NCI-H1417 (cell line): ENCODE results near the gene PPP1R14D.

ENCODE experiments used
- DNase-seq, 3 experiments: peaks; one replicate each; lab custom pipeline; 2025; lab: John Stamatoyannopoulos, UW

The PPP1R14D gene

DNA sequence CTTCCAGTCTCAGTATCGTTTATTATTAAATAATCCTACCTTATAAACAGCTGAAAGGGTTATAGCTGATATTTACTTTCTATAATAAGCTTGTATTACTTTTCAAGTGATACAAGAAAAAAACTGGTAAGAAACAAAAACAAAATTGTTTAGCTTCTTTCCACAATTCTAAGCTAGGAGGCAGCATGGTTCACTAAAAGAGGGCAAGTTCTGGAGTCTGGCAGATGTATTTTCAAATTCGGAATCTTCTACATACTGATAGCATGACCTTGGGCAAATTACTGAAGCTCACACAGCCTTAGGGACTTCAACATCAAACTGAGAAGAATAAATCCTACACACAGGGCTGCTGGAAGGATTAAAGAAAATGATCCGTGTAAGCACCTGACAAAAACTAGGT is 43.3 kb downstream of the PPP1R14D start:
- DNase-seq: peak in 1 of 3 experiments; percentile 3

DNA sequence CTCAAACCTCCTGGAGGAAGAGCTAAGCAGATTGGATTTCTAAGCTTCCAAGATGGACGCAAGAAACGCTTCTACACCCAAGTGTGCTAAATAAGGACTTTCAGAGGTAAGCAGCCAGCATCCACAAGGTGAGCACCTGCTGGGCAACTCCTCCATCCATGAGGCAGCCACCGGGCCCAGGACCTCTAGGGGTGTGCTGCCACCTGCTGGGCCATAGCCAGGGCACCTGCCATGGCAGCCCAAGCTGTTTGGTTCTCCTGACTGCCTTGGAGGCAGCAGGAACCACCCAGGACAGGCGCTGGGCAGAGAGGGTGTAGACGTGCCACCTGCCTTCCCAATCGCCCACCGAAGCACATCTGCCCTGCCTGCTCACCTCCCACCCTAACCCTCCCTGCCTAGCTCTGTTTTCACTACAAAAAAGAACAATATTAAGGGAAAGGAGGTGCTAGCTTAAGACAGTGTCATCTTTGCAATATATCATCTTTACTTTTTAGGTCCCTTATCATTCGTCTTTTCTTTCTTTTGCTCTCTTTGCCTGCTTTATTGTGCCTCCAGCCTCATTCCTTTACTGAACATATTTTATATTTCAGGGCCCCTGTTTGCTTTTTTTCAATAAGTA is 45.8 kb downstream of the PPP1R14D start:
- DNase-seq: peak; percentile 47 to 80 (median 65)

DNA sequence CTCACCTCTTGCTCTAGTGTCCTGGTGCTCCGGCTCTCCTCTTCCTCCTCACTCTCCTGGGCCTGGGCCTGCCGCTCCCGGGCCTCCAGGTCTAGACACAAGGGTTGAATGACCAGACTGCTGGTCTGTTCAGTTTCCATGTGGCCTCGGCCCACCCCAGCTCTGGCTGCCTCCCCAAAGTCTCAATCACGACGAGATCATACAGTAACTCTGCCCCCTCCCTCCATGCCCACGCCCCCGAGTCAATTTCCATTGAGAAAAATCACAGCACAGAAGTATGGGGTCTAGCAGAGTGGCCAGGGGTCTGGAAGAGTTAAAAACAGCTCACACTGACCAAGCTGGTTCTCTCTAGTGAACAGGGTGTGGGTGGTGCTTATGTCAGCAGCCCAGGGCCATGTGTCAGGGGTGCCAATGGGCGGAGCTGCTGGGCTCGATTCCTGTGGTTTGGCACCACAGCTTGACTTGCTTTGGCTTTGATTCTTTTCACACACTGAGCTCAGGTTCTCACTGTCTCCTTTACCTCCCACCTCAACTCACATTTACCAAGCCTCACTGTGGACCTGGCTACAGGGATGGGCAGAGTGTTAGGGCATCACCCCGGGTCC is 51.9 kb downstream of the PPP1R14D start:
- no peak for DNase-seq

DNA sequence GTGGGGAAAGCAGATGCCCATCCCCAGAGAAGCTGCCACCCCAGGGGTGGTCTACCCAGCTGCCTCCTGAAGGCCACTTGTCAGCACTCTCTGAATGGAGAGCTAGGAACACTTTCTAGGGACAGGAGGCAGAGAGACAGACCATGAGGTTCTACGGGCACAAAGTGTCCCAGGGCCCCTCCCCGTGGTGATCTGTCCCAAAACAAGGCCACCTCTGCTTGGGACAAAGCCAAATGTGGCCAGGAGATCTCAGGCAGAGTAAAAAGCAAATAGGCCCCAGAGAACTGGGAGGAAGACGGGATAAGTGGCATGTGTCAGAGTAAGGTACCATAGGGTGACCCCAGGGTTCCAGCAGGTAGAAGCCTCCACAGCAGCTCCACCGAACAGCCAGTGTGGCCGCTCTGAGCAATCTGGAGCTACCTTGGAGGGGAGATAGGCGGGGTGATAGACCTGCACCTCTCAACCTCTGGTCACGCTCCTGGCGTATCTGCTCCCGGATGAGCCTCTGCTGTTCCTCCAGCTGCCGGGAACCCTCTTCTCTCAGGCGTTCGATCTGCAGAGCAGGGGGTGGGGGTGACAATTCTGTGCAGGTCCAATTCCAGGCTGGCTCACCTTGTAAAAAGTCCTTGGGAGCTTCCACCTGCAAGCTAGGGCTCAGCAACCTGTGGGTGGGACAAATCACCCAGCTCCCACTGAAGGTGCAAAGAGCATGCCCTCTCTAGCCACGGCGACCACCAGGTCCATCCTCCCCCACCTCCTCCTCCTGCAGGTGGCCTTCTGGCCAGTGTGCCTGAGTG is 52.6 kb downstream of the PPP1R14D start:
- DNase-seq: no peak

DNA sequence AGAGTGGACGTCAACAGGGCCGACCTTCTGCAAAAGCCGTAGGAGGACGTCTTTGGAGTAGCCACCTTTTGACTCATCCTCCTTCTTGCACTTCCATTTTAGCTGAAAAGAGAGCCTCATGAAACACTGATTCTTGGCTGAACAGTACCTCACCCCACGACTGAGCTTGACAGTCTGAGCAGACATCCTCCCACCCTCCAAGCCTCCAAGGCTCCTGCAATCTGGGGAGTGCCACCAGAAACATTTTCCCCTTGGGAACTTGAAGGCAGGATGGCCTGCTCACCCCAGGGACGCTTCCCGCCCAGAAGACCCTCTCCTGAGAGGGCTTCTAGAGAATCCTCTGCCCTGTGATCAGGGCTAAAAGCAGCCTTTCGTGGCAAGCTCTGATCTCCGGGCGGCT is 53.5 kb downstream of the PPP1R14D start:
- no peak for DNase-seq

DNA sequence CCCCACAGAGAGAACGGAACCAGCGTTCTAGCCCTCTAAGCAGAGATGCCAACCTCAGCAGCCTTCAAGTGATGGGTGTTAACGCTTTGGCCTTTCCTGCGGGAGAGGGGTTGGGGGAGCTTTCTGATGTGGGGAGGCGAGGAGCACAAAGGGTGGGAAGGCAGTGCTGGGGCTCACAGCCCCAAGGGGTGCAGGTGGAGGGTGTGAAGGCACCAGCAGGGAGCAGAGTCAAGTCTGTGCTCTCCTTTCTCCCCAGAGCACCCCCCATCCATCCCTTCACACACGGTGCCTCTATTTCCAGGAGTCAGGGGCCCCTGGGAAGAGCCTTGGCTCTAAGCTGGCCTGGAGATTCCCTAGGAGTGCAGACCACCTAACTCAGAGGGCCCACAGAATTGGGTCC is 54.6 kb downstream of the PPP1R14D start:
- DNase-seq: no peak

DNA sequence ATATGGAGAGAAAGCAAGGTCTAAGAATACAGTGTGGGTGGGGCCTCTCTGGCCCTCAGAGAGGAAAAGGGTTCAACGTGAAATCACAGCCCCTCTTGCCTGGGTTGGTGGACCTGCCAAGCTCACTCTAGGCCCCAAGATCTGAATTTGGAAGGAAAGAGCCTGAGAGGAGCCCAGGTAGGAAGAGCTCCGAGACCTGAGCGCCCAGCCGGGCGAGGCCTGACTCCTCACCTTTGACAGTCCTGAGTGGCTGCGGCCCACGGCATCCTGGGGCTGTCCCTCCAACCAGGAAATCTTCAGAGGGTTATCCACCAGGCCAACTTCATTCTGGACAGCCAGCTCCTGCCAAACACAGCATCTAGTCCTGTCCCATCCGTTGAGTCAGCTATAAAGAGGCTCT is 55.0 kb downstream of the PPP1R14D start:
- DNase-seq: no peak

DNA sequence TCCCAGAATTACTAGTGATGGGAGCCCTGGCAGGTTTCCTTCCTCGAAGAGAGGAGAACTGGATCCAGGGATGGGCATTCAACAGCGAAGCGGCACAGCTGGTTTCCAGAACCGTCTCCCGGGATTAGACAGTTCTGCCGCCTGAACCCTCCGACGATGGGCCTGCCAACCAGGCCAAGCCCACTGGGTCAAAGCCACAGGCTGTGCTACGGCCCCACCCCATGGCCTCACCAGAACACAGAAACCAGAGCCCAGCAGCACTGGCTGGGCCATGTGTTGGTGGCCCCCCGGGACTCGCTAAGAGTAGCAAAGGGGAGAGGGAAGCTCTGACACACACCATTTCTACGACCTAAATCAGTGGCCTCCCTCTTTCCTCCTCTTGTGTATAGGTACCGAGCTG is 56.5 kb downstream of the PPP1R14D start:
- DNase-seq: no peak

DNA sequence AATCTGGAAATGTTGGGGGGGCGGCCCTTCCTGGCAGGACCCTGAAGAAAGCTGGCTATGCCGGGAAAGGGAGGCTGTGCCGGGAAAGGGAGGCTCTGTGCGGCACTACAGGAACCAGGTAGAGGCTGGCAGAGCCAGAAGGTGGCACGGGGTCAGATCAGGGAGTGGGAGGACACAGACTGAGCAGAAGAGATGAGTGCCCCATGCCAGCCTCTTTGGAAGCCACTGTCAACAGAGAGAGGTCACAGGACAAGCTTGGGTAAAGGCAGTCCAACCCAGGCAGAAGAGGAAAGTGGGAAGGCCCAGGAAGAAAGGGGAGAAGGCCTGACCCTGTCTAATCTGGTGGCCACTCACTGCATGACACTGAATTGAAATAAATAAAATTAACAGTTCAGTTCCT is 57.3 kb downstream of the PPP1R14D start:
- no peak for DNase-seq

DNA sequence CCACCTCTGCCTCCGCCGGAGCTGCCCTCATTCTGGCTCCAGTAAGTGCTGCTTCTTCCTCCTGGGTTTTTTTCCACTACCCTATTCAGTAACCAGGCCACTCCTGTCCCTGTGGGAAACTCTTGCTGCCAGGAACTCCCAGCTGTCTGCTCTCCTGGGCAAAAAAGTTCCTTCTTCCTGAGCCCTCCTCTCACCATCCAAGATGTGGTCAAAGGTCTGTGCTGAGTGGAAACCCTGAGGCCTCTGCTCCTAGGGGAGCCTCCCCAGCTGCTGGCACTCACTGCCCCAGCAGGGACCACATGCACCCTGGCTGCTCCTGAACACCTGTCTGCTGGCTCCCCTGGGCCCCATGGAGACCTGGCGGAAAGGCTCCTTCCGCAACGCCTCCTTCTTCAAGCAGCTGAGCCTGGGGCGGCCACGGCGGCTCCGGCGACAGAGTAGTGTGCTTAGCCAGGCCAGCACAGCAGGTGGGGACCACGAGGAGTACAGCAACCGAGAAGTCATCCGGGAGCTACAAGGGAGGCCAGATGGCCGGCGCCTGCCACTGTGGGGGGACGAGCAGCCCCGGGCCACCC is 58.3 kb downstream of the PPP1R14D start:
- DNase-seq: peak; percentile 65 to 82 (median 70)

DNA sequence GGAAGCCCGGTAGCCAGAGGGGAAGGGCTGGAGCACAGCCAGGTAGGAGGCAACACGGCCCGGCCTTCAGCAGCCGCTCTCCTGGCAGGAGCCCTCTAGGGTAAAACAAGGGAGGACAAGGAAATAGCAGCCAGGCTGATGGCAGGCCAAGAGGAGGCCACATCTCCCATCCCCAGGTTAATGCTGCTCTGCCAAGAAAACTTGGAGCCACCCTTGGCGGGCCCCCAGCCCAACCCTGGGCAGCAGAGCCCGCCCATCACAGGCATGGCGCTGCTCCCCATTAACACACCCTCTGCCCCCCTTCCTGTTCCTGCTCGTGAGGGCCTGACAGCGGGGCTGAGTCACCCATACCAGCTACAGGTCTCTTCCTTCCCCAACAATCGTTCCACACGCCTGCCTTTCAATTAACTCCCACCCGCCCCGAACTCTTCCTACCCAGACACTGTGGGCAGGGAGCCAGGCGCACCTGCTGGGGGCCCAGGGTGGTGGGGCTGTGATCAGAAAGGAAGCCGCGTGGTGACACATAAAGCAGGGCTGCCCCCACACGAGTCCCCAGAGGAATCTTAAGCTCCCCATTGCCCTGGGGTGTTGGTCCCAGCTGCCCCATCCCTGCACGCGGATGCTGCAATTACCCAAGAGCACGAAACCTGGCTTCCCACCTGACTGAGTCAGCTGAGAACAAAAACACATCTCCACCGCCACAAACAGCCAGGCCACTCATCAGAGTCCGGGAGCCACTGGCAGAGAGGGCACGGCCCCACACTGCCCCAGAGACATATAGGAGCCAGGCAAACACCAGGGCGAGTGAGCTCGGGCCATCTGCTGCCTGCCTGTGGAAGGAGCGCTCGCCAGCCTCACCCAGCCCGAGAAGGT is 59.0 kb downstream of the PPP1R14D start, which contains the start of gene C15orf62:
C15orf62 (plus strand) TSS at position 707 of the 873 bp plus-strand sequence. CDS start 516 bp downstream, outside the sequence.
- peak; percentile 27 to 72 (median 47) for DNase-seq

DNA sequence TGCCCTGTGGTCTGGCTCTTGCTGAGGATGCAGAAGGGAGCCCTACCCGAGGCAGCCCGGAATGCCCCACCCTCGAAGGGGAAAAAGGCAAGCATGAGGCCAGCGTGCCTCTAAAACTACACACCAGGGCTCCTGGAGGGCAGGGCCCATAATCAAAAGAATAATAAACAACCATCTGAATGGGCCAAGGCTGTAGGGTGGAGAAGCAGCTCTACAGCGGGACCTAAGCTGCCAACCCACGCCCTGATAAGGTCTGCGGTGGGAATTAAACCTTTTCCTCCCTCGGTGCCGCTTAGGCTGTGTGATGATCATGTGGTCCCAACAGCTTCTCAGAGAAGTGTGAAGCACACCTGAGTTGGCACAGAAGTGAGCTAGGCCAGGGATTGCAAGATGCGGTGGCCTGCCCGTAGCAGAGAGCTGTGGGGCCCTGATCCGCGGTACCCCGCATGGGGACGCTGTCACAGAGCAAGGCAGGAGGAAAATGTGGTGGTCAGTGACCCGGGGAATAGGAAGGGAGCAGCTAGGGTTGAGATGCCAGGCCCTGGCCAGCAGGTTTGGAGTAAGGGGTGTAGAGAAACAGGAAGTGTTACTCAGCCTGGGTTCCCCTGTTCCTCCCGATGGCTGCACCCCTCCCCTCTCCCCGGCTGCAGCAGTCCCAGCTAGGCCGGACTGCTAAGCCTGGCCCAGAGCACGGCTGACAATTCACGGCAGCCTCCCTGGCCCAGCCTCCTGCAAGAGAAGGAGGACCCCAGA is 59.8 kb downstream of the PPP1R14D start:
- DNase-seq: no peak

DNA sequence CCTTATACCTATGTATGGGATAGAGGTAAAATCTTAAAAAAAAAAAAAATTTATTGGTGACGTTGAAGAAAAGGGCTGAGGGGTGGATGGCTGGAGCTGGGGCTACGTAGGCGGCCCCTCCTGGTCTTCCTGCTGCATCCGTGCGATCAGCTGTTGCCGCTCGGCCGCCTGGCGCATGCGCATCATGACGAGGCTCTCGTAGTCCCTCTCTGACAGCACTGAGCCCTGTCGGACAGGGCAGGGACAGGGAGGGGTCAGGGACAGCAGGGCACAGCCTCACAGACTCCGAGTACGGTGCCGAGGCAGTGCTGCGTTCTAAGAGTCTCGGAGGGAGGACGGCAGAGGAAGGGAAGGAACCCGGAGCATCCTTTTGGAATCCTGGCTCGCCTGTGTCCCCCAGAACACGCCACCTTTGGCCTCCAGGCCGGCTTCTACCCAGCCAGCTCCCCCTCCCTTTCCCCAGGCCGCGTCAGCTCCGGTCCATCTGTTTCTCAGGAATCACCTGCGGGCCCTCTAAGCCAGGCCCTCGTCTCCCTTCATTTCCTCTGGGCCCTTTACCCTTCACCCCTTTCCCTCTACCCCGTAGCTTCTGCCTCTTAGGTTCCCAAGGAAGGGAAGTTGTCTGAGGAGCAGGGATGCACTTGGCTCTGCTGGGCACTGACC is 60.5 kb downstream of the PPP1R14D start:
- no peak for DNase-seq

DNA sequence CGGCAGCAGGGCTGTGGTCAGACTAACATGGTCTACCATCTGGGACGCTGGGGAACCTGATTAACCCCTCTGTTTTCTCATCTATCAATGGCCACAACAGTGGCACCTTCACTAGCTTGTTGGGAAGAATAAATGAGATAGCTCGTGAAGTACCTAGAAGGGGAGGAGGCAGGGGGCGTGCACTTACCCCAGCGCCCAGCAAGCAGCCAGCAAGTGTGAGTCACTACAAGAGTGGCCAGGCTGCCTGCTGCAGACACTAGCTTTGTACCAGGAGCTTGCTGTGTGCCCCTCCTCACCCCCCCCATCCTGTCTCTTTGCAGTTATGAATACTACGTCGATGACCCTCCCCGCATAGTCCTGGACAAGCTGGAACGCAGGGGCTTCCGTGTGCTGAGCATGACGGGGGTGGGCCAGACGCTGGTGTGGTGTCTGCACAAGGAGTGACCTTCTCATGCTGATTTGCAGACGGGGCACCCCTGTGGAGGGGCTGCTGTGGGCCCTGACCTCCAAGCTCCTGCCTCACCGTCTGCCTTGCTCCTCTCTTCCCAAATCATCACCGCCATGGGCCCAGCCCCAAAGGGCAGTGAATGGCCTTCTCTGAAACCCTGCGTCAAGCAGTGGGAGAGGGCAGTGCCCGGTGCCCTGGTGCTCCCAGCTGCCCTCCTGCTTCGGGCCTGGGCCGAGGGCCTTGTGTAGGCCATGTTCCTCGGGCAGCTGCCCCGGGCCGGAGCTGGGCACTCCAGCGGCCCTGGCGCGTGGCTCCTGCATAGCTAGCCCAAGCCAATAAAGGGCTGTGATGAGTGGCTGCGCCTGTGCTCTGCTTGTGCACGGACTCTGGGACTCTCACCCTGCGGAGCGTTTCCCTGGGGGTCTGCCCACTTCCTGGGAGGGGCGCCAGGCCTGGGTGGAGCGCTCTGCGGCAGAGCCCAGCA is 61.3 kb downstream of the PPP1R14D start:
- no peak for DNase-seq

DNA sequence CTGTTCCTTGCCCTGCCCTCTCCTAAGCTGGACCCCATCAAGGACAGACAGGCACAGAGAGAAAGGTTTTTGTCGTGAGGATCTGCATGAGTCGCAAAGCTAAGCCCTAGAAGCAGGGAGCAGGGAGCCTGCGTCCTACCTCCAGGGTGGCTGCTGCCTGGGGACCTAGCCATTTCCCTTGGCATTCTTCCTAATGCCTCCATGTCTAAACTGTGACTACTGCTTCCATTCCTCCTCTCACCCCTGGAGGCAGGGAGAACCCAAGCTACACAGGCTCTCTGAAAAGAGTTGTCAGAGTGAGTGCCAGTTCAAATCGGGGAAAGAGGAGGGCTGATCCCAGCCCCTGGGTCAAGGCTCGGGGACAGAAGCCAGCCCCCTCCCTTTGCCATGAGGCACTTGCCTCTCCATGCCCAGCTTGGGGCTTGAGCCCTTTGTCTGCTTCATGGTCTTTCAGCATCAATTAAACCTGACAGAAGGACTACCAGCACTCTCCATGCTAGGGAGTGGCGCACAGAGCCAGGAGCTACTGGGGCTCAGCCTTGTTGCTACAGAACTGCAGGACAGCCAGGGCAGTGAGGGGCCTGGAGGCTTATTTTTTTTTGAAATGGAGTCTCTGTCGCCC is 62.2 kb downstream of the PPP1R14D start:
- DNase-seq: no peak
